ENCODE measurements around the gene RNF214.
A peak's percentile ranks its signal among the peaks of the same experiment; 100 is the strongest.
"Not testable (repeated sequence)": the region's sequence is repeated elsewhere in the genome, so short reads cannot be mapped to it uniquely, and the experiment has no call there.

The RNF214 gene

GRCh38 chr11:117232911-117233409 lies 489 bp downstream of the RNF214 start:
- DNase-seq: peak in 1 of 4 experiments; percentile 31

DNA sequence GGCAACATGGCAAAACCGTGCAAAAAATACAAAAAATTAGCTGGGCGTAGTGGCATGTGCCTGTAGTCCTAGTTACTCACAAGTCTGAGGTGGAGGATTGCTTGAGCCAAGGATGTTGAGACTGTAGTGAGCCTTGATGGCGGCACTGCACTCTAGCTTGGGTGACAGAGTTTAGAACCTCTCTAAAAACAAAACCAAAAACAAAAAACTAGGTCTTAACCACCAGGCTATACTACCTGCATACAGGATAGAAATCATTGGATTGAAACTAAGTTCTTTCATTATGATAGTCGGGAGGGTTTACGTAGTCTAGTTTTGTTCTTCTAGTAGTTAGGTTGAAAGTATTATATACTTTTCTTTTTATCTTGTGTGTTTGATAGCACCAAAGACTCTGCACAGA lies 5.8 kb downstream of the RNF214 start:
- DNase-seq: no peak

- no peak for DNase-seq
Observed at GRCh38 chr11:117239295-117239694, 6.8 kb downstream of the RNF214 start.

GRCh38 chr11:117248341-117248740 lies 15.9 kb downstream of the RNF214 start:
- no peak for DNase-seq

GRCh38 chr11:117249571-117249970 lies 17.1 kb downstream of the RNF214 start:
- no peak for DNase-seq

DNA sequence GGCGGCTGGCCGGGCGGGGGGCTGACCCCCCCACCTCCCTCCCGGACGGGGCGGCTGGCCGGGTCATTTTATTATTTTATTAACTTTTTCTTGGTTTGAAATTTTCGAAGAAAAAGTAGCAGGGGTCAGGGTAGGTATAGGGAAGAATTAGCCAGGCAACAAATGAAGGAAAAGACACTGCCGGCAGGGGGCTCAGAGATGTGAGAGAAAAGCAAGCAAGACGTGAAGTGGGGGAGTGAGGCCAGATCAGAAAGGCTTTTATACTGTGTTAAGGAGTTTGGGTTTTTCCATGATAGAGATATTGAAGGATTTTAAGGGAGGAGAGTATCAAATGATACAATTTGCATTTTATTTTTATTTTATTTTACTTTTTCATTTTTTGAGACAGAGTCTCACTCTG lies 19.0 kb downstream of the RNF214 start:
- DNase-seq: no peak

DNA sequence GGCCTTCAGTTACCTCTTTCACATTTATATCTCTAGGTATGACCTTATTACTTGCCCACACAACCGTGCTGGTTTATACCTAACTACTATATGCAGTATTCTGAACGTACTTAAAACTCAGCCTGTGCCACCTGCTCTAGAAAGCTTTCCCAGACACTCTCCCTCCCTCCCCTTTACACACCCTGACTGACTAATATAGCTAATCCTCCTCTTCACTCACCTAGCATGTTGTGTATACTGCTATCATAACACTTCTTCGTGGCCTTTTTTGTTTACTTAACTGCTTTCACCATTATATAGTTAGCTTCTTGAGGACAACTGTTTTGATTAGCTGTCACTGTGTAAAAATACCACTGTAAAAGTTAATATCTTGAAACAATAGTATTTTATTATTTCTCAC lies 23.5 kb downstream of the RNF214 start:
- no peak for DNase-seq

DNA sequence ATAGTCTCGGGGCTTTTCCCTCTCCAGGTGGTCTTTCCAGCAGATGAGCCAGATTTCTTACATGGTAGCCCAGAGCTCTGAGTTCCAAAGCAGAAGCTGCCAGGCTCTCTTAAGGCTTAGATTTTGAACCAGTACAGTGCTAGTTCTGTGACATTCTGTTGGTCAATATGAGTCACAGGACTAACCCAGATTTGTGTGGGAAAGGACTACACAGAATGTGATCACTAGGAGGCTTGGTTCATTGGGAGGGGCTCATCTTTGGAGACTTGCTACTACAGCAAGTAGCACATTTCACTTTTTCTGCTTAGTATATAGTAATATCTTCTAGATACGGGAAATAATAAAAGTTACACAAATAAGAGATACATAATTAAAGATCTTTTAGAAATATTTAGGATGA lies 24.1 kb downstream of the RNF214 start:
- no peak for DNase-seq

GRCh38 chr11:117258576-117258975 lies 26.1 kb downstream of the RNF214 start:
- no peak for DNase-seq

DNA sequence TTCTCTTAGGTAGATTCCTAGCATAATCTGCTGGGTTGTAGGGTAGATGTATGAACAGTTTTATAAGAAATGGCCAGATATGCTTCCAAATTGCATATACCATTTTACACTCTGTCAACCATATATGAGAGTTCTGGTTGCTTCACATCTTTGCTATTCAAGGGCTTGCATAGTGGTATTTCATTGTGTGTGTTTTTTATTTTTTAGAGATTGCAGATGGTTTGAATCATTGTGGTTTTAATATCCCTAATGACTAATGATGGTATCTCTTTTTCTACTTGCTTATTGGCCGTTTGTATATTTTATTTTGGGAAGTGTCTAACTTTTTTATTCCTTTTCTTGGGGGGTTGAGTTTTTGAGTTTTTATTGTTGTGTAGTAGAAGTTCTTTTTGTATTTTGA lies 26.9 kb downstream of the RNF214 start:
- no peak for DNase-seq

DNA sequence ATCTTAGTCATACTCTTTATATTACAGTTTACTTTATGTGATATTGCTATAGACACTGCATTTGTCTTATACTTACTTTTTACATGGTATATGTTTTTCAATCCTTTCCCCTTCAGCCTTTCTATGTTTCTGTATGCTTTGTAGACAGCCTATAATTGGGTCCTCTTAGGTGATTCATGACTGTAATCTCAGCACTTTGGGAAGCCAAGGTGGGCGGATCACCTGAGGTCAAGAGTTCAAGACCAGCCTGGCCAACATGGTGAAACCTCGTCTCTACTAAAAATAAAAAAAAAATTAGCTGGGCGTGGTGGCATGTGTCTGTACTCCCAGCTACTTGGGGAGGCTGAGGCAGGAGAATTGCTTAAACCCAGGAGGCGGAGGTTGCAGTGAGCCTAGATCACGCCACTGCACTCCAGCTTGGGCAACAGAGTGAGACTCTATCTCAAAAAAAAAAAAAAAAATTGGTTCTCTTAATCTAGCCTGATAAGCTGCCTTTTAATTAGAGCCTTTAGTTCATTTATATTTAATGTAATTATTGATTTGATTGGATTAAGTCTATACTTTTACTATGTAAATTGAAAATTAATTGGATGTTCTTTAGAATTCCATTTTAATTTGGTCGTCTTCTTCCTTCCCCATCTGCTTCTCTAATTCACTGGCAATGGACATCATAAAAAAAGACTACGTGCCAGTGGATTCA lies 32.3 kb downstream of the RNF214 start:
- DNase-seq: not testable (repeated sequence)

GRCh38 chr11:117265745-117266144 lies 33.3 kb downstream of the RNF214 start:
- DNase-seq: no peak

DNA sequence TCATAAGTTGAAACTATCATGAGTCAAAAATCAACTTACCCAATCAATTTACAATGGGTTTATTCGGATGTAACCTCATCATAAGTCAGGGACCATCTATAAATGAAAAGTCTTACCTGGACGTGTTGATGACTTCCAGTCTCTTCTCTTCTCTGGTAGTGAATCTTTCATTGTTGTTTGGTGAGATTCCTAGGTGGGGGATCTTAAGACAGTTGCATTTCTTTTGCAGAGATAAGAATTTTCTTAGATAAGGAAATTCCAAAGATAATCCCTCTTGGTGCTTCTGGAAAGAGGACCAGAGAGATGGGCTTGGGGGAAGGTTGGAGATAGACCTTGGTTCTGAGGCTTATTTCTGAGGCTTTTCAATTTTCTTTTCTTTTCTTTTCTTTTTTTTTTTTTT lies 37.4 kb downstream of the RNF214 start:
- DNase-seq: no peak

- no peak for DNase-seq
Observed at GRCh38 chr11:117271208-117271607, 38.7 kb downstream of the RNF214 start.

- DNase-seq: not testable (repeated sequence)
Observed at GRCh38 chr11:117272175-117272574, 39.7 kb downstream of the RNF214 start.

GRCh38 chr11:117273550-117274289 lies 41.2 kb downstream of the RNF214 start:
- no peak for DNase-seq

- DNase-seq: no peak
Observed at GRCh38 chr11:117278347-117278746, 45.9 kb downstream of the RNF214 start.

DNA sequence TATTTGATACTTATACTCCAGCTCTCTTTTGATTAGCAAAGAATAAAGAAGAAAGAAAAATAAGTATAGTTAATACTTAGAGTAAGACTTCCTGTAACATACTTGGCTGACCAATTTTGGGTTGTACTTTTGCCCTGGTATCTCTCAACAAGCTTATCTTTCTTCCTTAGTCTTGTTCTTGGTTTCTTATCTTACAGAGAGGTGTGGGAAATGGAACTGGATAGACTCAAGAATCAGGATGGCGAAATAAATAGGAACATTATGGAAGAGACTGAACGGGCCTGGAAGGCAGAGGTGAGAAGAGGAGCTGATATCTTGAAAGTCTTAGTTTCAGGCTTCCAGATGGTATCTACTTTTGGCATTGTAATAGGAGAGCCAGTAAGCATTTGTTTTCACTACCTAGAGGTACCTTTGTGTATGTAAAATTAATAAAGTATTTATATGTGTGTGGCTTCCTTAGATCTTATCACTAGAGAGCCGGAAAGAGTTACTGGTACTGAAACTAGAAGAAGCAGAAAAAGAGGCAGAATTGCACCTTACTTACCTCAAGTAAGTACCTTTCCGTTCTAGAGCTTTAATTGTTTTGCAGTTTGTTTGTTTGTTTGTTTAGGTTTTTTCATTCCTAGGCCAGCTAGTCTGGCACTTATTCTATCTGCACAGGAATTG lies 47.4 kb downstream of the RNF214 start:
- no peak for DNase-seq

DNA sequence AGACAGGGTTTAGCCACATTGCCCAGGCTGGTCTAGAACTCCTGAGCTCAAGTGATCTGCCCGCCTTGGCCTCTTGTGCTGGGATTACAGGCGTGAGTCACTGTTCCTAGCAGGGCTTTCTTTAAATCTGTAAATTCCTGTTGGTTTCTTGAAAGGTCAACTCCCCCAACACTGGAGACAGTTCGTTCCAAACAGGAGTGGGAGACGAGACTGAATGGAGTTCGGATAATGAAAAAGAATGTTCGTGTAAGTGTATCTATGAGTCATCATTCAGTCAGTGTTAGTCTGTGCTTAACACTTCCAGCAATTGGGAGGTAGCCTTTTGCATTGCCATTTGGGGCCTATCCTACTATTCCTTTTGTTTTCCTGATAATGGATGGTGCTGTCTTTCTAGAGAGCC lies 48.7 kb downstream of the RNF214 start:
- DNase-seq: no peak

GRCh38 chr11:117281869-117282268 lies 49.4 kb downstream of the RNF214 start:
- DNase-seq: no peak

DNA sequence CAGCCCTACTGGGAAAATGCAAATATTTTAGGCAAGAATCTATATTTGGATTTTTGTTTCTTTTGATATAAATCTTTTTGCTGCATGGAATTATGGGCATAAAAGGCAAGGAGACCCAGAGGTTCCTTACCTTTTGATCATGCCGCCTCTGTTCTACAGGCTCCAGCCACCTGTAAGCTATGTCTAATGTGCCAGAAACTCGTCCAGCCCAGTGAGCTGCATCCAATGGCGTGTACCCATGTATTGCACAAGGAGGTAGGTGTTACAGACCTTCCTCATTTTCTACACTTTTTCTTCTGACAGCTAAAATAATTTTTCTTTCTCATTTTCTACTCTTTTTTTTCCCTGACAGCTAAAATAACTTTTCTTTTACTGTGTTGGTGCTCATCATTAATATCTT lies 50.5 kb downstream of the RNF214 start:
- no peak for DNase-seq

- no peak for DNase-seq
Observed at GRCh38 chr11:117284053-117284452, 51.6 kb downstream of the RNF214 start.

DNA sequence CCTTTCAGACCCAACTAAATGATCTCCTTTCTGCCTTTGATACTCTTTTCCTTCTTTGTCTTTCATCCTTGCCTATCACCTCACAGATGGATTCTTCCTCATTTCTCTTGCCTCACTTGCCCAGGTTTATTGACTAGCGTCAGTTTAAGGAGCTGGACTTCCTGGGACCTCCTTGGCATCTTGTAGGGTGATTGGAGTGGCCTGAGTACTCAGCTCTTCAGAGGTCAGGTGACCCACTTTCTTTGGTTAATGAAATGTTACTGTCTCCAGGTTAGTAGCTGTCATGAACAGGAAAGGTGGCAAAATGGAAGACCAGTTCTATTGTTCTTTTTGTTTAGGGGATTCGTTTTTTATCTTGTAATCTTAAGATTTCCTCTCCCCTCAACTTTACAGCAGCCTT lies 54.1 kb downstream of the RNF214 start:
- no peak for DNase-seq

GRCh38 chr11:117287668-117288067 lies 55.2 kb downstream of the RNF214 start:
- DNase-seq: no peak
